ENCODE measurements around the gene PAX7.

Gene PAX7

DNA sequence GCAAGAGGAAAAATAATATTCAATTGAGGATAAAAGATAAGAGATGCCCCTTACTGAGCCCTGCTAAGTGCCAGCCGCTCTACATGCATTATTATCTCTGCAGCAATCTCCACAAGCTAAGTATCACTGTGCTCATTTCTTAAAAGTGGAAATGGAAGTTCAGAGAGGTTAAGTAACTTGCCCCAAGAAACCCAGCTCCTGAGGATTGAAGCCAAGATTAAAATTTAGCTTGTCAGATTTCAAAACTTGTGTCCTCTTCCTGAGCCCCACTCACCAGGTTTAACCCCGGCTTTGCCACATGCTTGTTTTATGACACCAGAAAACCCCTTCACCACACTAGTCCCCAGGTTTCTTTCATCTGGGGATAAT, 11.2 kb upstream of the PAX7 start:
- DNase-seq = no peak

DNA sequence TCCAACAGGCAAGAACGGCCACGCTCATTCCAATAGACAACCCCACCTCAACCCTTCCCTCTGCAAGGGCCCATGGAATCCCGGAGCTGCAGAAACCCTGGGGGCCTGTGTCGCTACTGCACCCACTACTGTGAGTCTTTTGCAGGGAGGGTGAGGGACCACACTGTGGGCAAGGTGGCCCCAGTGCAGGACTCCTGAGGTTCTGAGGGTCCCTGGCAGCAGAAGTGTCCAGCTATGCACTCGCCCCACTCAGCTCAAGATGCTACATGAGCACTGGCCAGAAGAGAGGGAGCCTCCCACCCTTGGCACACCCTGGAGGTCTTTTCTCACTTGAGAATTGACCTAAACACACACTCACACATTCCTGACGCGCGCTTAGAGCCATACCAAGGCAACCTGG, 2.1 kb upstream of the PAX7 start:
- no peak for DNase-seq

DNA sequence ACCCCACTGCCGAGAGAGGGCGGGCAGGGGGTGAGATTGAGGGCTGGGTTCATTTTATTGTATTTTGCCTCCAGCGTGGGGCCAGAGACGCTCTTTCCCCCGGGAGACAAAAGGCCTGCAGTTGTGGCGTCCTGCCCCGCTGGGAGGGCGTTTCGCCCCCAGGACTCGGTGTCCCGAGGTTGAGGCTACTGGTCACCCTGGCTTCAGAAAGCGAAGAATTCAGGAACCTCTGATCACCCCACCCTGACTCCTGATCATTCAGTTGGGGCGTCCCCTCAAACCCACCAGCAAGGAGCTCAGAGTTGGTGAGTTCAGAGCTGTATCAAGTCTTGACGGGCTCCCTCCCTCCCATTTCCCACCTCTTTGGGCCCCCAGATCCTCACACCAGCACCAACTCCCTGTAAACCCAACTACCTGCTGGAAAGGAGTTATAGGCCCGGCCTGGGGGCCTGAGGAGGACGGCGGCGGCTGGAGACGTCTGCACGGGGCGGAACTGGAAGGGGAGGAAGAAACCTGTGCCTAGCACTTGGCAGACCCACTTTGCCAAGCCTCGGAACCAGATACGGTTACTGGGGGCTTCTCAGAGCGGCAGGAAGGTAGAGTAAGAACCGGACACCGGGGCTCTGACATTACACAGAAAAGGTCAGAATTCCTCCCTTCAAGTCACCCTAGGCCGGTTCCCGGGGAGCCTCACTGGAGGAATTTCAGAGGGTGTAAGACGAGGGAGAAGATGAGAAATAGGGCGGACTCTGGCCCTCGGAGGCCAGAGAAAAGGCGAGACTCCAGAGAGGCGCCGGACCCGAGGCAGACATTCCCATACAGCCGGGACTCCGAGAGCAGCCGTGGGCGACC, 761 bp upstream of the PAX7 start:
- DNase-seq = no peak

DNA sequence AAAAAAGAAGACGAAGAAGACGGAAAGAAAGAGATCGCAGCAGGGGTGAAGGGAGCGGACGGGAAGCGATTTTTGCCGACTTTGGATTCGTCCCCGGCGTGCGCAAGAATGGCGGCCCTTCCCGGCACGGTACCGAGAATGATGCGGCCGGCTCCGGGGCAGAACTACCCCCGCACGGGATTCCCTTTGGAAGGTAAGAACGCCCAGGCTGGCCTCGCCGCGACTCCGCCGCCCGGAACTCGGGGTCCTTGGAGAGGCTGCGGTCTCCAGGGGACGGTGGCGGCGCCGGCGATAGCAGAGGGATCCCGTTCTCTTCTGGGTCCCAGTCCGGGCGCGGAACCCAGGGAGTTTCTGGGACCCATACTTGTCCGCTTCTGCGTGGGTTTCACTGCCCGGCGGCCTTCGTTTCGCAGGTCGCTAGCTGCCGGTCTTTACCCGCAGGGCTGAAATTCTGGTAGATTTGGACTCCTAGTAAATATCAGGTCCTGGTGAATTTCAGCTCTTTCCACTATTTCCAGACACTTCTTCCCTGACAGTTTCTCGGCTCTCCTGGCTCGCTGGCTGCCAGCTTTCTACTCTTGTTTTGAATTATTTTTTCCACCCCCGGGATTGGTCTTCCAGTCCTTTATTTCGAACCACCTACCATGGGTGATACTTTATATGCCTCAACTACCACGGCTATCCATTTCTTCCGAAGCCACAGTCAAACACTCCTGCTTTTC, 1.0 kb downstream of the PAX7 start:
- DNase-seq = no peak

DNA sequence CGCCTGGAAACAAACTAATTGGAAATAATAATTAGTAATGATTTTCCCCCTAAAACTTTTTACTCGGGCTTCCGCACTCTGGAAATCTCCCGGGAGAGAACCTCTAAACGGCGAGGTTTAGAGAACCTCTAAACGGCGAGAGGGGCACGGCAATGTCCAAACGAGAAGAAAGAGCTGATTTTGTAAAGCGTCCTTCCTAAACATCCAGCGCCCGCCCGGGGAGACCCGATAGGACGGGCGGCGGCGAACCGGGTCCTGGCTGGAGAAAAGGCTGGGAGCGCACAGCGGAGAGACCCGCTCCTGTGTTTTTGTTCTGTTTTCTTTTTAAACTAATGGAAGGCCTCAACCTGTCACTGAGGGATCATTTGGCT, 1.6 kb downstream of the PAX7 start:
- DNase-seq = no peak

DNA sequence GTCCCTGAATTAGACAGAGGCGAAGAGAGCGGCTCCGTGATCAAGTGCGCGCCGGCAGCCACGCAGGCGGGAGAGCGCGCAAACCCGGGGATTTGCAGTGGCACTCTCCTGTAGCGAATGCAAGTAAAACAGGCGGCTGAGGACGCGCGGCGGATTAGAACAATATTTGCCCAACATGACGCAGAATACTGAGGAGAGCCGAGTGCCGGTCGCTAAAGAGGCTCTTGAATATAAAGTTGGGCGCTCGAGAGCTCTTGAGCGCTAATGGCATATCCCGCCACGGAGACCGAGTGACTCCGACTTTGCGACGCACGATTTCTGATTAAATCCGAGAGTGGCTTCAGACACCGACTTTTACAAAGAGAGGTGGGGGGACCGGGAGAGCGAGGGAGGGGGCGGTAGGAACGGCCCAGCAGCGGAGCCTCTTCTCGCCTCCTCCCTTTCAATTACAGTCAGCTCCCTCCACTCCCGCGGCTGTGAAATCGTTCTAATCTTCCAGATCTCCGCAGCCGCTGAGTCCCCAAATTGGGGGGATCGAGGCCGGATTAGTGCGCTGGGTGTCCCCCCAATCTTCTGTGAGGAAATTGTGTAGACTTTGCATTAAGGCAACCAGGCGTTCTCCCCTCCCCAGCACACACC, 2.3 kb downstream of the PAX7 start:
- no peak for DNase-seq

DNA sequence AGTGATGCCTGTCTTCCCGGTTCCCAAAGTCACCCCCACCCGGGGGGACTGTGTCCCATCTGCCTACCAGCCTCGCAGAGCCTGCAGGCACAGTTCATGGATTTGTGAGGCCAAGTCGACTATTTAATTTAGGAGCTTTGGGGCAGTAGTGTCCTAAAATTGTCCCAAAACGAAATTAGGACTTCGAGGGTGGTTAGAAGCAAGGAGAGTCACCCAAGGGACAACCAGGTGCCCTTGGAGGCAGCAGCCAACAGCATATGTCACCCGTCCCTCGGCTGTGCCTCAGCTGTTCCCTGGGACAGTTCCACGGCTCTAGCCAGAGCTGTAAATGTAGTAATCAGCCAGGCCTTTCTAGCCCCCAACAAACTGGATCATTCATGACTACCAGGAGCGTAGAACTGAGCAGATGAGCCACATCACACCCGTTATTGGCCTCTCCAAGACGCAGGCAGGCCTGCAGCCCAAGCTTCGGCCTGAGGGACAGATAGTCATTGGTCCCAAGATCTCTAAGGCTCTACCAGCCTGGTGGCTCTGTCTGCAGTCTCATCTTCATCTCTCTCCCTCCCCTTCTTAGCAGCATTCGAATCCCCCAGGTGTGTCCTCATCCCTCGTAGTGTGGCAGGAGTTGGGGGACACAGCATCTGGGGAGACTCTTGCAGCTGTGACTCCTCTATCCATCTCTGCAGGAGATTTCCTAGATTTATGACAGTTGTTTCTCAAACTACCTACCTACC, 2.9 kb downstream of the PAX7 start:
- no peak for DNase-seq

DNA sequence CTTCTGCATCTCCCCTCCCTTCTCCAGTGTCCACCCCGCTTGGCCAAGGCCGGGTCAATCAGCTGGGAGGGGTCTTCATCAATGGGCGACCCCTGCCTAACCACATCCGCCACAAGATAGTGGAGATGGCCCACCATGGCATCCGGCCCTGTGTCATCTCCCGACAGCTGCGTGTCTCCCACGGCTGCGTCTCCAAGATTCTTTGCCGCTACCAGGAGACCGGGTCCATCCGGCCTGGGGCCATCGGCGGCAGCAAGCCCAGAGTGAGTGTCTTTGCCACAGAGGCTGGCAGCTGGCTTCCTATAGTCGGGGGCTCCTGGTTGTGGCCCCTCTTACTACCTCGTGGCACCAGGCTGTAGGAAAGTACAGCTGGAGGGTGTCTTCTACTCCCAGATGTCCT, 3.6 kb downstream of the PAX7 start:
- DNase-seq = no peak

DNA sequence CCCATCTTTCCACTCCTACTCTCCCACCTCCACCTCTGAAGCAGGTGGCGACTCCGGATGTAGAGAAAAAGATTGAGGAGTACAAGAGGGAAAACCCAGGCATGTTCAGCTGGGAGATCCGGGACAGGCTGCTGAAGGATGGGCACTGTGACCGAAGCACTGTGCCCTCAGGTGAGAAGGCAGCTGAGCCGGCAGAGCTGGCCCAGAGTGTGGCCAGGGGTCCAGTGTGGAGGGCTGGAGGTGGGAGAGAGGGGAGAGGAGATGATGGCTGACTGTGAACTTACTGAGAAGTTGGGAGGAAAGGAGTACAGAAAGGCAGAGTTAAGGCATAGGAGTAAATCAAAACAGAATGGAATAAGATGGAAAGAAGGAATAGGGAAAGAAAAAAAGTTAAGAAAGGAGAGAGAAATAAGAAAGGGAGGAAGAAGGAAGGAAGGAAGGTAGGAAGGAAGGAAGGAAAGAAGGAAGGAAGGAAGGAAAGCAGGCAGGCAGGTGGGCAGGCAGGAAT, 4.5 kb downstream of the PAX7 start:
- DNase-seq = no peak

DNA sequence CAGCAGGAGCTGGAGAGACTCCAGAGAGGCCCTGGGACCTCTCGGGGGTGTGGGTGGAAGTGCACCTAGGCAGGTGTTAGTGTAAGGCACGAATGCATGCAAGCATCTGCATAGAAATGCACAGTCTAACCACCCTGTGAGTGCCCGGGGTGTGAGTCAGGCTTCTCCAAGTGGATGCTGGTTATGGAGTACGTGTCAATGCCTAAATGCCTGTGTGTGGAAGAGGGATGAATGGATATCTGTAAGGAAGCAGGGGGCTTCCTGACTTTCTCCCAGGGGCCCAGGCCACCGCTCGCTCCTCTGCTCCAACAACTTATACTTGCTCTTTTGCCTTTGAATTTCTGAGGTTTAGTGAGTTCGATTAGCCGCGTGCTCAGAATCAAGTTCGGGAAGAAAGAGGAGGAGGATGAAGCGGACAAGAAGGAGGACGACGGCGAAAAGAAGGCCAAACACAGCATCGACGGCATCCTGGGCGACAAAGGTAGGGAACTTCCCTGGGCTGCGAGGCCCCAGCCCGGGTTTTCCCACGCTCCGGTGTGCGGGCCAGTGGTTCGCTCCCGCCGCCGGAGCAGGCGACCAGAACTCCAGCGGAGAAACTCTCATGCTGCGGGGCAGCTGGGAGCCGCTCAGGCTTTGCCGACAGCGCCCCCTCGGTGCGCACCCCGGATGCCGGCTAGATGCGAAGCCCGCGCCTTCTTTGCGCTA, 5.4 kb downstream of the PAX7 start:
- no peak for DNase-seq

DNA sequence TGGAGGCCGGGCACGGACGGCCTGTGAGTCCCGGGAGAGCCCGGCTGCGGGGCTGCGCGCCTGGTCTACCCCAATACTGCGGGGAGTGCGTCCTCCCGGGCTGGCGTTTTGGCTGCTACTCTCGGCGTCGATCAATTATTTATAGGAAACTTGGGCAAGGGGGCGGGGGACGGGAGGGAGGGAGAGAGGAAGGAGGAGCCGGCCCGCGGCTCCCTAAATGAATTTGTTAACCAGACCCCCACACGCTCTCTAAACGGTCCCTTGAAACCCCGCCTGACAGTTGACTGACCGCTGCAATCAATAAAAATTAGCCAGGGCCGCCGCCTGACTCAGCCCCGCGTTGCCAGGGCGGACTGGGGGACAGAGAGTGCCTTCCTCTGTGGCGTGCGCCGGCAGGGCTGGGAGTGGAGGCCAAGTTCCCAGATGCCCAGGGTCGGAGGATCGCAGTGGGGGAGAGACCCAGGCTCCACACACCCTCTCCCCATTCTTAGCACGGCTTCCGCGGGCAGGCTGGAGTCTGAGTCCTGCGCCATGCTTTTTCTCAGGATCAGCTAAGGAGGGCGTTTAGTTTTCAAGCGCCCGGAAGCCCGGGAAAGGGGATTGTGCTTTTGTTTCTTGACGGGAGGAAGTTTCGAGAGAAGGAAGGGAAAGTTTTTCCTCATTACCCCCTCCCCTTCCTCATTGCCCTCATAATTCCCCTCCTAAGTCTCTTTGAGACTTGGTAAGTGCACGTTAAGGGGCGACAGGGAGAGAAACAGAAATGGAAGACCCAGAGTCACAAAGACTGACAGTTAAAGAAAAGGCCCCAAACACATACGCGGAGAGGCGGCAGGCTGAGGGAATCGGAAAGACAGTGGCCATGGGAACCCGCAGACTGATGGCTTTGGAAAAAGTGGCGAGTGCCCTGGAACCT, 6.2 kb downstream of the PAX7 start:
- no peak for DNase-seq

DNA sequence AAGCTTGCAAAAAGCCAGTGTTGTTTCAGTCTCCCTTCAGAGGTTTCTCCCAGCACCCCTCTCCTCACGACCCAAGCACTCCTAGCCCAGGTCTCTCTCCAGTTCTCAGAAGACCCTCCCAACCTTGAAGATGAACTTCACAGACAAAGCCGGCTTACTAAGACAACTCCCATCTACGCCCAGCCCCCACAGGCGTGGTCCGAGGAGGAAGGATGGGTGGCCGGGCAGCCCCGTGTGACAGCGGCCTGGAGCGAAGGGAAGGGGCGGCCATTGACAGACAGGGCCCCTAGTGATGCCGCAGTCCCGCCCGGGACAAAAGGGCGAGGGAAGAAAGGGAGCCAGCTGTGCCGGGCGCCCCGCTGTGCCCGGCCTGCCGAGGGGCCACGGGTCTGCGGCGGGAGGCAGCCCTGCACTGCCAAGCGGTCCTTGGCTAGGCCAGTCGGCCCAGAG, 6.9 kb downstream of the PAX7 start:
- no peak for DNase-seq

DNA sequence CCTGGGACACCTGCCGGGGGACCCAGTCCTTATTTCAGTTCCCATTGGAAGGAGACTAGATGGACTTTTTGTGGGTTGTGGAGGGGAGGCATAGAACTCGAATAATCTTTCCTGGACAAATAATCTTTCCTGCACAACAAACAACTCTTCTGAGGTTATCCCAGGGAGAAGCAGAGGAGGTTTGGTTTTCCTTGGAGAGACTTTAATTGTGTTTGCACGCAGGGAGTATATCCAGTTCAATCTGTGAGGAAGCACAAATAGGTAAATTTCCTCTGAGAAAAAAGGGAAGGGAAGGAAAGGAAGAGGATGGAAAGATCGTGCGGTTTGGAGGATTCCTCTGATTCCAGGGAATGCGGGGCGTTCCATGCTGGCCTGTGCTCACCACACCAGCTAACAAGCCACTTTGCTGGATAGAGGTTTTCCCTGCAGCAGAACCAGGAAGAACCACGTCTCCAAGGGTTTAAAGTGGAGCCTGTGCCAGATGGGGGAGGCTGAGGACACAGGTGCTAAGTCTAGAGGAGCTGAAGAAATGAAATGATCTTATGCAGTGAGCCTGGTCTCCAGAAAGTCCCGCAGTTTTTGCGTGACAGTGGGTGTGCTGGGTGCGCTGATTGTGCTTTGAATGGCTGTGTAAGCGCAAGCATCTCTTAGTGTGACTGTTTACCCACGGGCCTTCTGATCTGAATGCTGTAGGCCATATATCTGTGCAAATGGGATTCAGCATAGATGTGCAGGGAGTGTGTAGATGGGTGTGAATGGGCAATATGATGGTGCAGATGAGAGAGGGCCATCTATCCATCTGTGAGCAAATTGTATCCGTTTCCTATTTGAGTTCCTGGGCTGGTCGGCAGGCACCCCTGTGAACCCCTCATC, 7.6 kb downstream of the PAX7 start:
- DNase-seq = no peak

DNA sequence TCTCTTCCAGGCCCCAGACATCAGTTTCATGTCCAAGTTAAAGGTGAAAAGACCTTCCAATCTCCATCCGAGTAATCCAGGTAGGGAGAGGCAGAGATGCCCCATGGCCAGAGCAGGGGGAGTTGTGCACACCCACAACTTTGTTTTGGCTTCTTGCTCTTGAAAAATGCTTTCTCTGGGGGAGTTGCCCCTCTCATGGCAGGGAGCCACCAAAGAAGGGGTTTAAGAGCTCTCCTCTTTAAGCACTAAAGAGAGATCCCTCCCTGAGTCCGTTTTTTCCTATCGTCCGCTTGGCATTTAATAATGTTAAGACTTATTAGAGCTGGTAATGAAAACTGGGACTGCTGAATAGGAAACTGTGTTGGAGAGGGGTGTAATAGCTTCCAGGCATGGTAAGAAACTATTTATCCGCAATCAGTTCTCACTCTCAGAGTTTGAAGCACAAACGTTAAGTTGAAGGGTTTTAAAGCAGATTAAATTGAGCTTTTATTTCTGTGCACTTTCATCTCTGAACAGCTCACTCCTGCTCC, 8.3 kb downstream of the PAX7 start:
- DNase-seq = no peak

DNA sequence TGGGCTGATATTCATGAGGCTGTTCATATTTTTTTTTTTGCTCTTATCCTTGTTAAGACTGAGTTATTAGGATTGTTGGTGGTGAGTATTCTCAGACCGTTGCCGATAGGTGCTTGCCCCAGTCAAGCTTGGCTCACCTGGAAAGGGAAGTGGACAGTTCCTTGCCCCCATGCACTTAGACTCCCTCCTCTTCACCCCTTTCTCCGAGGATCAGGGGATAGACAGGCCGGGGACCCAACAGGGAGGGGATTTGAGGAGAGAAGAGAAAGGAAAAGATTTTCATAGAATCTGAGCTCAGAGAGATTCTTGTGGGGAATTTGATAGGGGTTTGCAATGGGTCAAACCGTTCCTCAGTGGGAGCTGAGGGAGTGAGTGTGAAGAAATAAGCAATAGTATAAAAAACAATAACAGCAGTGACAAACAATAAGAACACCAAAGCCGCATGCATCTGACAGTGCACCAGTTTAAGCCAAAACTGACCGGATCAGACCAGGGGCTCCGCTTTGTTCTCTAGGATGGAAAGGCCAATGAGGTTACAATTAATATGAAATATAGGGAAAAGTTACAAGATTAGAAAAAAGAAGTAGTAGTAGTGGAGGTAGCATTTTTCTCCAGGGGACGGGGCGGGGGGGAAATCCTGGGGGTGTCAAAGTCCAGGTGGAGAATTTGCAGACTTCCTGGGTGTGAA, 8.9 kb downstream of the PAX7 start:
- no peak for DNase-seq

DNA sequence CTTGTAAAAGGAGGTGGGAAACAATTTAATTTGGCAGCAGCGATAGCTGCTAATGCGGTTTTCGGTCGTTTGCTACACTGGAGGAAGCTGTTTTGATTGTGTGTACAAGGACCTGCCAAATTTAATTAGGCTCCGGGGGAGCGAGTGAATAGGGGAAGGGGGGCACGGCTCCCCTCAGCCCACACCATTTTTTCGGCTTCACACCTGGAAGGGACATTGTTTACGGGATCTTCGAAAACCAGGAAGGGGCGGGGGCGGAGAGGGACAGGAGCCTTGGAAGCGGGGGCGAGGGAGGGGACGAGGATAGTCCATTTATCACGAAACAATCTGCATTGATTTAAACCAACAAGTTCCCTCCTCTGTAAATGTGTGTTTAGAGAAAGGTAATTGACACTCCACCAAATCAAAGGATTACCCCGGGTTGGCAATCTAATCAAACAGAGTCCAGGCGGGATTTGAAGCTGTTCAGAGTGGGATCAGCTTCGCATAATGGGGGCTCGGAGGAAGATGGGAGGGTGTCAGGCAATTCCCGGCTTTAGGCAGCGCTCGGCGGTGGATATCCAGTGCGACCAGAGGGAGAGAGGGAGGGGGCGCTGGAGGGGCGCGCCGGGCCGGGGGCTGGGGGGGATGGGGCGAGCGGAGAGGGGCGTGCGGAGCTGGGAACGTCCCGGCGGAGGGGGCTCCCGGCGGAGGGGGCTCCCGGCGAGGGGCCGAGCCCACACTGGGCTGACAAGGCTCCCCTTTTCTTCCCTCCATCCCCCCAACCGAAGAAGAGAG, 9.8 kb downstream of the PAX7 start:
- no peak for DNase-seq

DNA sequence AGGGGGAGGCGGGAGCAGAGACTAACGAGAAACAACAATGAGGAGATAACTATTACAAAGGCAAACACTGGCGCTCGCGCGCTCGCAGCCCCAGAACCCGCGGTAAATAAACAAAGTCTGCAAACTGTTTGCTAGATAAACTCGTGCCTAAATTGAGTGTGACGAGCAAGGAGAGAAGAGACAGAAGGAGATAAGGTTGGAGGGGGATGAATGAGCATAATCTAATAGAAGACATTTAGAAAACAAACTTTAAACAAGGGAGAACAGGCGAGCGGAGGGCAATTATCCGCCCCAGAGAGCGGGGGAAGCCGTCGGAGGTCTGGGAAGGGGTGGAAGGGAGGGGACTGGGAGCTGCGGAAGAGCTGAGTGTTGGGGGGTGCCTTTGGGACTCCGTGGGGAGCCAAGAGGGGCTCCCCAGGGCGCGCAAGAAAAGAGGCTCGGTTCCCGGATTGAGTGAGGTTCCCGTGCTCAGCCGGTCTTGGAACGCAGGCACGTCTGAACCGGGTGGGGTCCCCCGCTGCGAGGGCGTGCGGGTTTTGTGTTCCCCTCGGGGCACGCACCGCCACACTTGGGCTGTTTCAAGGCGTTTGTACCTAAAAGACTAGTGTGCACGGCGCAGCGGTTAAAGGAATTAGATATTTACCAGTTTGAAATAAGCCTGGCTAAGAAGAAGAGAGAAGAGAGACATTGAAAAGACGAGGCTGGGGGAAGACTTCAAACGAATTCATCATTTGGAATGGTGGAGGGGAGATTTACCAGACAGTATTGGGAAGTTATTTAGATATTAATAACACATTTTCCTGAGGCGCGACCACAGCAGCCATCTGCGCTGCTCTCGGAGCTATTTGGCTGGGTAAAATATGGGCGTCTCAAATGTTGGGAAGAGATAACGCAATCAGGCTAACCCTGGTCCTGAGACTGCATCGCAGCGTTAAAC, 10.6 kb downstream of the PAX7 start:
- DNase-seq = no peak
